ENCODE results near the gene RAB6A.

- TF ChIP-seq KDM1A (IDR thresholded peaks at IDR 0.05; ENCODE audit: low read depth) (no peak), CTCF (IDR thresholded peaks at IDR 0.05) (no peak), RNF2 (IDR thresholded peaks at IDR 0.05; ENCODE audit: borderline replicate concordance, low read depth) (no peak), POLR2A (IDR thresholded peaks at IDR 0.05; ENCODE audit: low read length) (no peak), MAZ (IDR thresholded peaks at IDR 0.05; ENCODE audit: borderline replicate concordance, low read depth, low read length) (no peak), HDAC2 (IDR thresholded peaks at IDR 0.05) (no peak), ZNF302 (CRISPR knock-in tag; IDR thresholded peaks at IDR 0.05) (no peak), RCOR1 (IDR thresholded peaks at IDR 0.05; ENCODE audit: low read depth, low read length) (no peak), MYC (IDR thresholded peaks at IDR 0.05; ENCODE audit: borderline replicate concordance, low read length) (no peak), EP300 (IDR thresholded peaks at IDR 0.05) (no peak), PHF8 (IDR thresholded peaks at IDR 0.05; ENCODE audit: borderline replicate concordance, low read depth) (no peak)
- TF ChIP-seq, protein P1, sequence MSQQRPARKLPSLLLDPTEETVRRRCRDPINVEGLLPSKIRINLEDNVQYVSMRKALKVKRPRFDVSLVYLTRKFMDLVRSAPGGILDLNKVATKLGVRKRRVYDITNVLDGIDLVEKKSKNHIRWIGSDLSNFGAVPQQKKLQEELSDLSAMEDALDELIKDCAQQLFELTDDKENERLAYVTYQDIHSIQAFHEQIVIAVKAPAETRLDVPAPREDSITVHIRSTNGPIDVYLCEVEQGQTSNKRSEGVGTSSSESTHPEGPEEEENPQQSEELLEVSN (IDR thresholded peaks at IDR 0.05; ENCODE audit: borderline replicate concordance, low read depth), result no peak
- TF ChIP-seq, protein P2, sequence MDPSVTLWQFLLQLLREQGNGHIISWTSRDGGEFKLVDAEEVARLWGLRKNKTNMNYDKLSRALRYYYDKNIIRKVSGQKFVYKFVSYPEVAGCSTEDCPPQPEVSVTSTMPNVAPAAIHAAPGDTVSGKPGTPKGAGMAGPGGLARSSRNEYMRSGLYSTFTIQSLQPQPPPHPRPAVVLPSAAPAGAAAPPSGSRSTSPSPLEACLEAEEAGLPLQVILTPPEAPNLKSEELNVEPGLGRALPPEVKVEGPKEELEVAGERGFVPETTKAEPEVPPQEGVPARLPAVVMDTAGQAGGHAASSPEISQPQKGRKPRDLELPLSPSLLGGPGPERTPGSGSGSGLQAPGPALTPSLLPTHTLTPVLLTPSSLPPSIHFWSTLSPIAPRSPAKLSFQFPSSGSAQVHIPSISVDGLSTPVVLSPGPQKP (IDR thresholded peaks at IDR 0.05; ENCODE audit: low read depth, low read length), result no peak
Observed at GRCh38 chr11:73648121-73648520, 112.8 kb downstream of the RAB6A start.
